T-helper 17 cell (primary cell): ENCODE measurements around the gene RENBP. TPM values are rescaled to one million over a fixed set of nuclear protein-coding genes. Genes with fewer than 3 reads are reported as not detected.

Source experiments
- ATAC-seq: fragments of 150-1000 bp; cut with Tn5 transposase; 2 replicates; pipeline ENCODE4 v1.10.0; 2021; ENCODE audit warnings: mild to moderate bottlenecking, moderate library complexity
- DNase-seq, 3 donors: peaks; one replicate each; pipeline versions ENCODE4 v3.0.0 to v3.0.0-alpha.2; 2020 to 2021
- H3K9me3 ChIP-seq: one replicate; pipeline ENCODE4 v1.7.0; 2013; ENCODE audit warnings: low read length, mild to moderate bottlenecking; ENCODE audit not compliant: control insufficient read depth, poor library complexity, severe bottlenecking
- H3K27ac Mint-ChIP-seq: one replicate; pipeline ENCODE4 v1.8.0; 2022; ENCODE audit warnings: mild to moderate bottlenecking, moderate library complexity, mixed read lengths
- H3K27me3 Mint-ChIP-seq: one replicate; pipeline ENCODE4 v1.8.0; 2022; ENCODE audit warnings: mixed read lengths
- H3K36me3 Mint-ChIP-seq: one replicate; pipeline ENCODE4 v1.8.0; 2022; ENCODE audit warnings: low read depth, mixed read lengths
- H3K4me1 Mint-ChIP-seq: one replicate; pipeline ENCODE4 v1.8.0; 2022; ENCODE audit warnings: mild to moderate bottlenecking, mixed read lengths
- H3K4me3 Mint-ChIP-seq: one replicate; pipeline ENCODE4 v1.8.0; 2022; ENCODE audit warnings: mild to moderate bottlenecking, moderate library complexity, mixed read lengths
- total RNA-seq, 4 donors: library from RNA in 2 of 4; stranded (reverse) in 2 of 4; gene quantifications; one replicate each; pipeline ENCODE4 v1.2.3 and lab custom pipeline; 2022 to 2026

Gene RENBP
- total RNA-seq, 2 donors from 2014 or later = 8.8 to 11.5 TPM

- ATAC-seq (peak; percentile 57), DNase-seq (no peak)
- H3K9me3 ChIP-seq = no peaks in the 10 kb centered on the region
- peak within 1 kb of the TSS; percentile 31 for H3K4me3 Mint-ChIP-seq
- H3K4me1 Mint-ChIP-seq = peaks cover 8% of the 10 kb centered on the region
- no peaks in the 10 kb centered on the region for H3K27me3 Mint-ChIP-seq
- H3K36me3 Mint-ChIP-seq = no peaks in the 10 kb centered on the region
- H3K27ac Mint-ChIP-seq = no peak within 1 kb of the TSS
Observed at GRCh38 chrX:153885968-153886903, 58.2 kb downstream of the RENBP start, which contains the start of gene L1CAM. Gene L1CAM, minus strand, starts transcription at chrX:153886173. Its CDS starts 10,337 bp downstream, at chrX:153875836.

Other genes starting within 250 kb of the RENBP start
- 100 to 1,000 TPM; 101 TPM for gene BCAP31, start 220.3 kb downstream of the RENBP start, total RNA-seq
- 10 to 100 TPM; 14.7 to 17.7 TPM for gene ABCD1, start 219.8 kb downstream of the RENBP start, total RNA-seq
- gene PLXNB3, start 180.4 kb downstream of the RENBP start, total RNA-seq = 1 to 10 TPM in 1 of 2 donors, under 1 TPM in 1; 0.25 to 2.9 TPM
- not detected for gene SRPK3, start 163.6 kb downstream of the RENBP start, total RNA-seq
- 10 to 100 TPM; 46.4 to 52.4 TPM for gene IDH3G, start 150.3 kb downstream of the RENBP start, total RNA-seq
- 100 to 1,000 TPM; 204 to 212 TPM for gene SSR4, start 150.0 kb downstream of the RENBP start, total RNA-seq
- gene PDZD4, start 114.1 kb downstream of the RENBP start, total RNA-seq = 10 to 100 TPM; 31.1 to 45.6 TPM
- 1 to 10 TPM; 2.3 to 3.9 TPM for gene L1CAM, start 58.5 kb downstream of the RENBP start, total RNA-seq
- not detected for gene AVPR2, start 40.0 kb downstream of the RENBP start, total RNA-seq
- gene ARHGAP4, start 18.4 kb downstream of the RENBP start, total RNA-seq = 100 to 1,000 TPM; 374 to 404 TPM
- gene NAA10, start 9.6 kb downstream of the RENBP start, total RNA-seq = 10 to 100 TPM; 42.8 to 48.5 TPM
- gene HCFC1, start 27.2 kb upstream of the RENBP start, total RNA-seq = 10 to 100 TPM; 65.7 to 65.8 TPM
- gene TMEM187, start 28.1 kb upstream of the RENBP start, total RNA-seq = 1 to 10 TPM; 2.4 to 3.0 TPM
- gene IRAK1, start 75.3 kb upstream of the RENBP start, total RNA-seq = 10 to 100 TPM; 75.3 to 92.5 TPM
- 100 to 1,000 TPM; 148 to 160 TPM for gene MECP2, start 153.1 kb upstream of the RENBP start, total RNA-seq
- gene OPN1LW, start 199.6 kb upstream of the RENBP start, total RNA-seq = not detected
- not detected for gene OPN1MW, start 238.0 kb upstream of the RENBP start, total RNA-seq